ENCODE results near the gene LAMTOR5.

The LAMTOR5 gene

GRCh38 chr1:110433213-110433612 lies 25.7 kb upstream of the LAMTOR5 start:
- H3K4me3 ChIP-seq (ENCODE audit: low read depth, low read length), result no peak overlapping the region
- no peak overlapping the region for H3K27ac ChIP-seq
- no peaks in the 10 kb centered on the region for H3K9me3 ChIP-seq (ENCODE audit: control insufficient read depth, low read length)
- no peaks in the 10 kb centered on the region for H3K36me3 ChIP-seq (ENCODE audit: control insufficient read depth, insufficient read depth, low read length)
- H2AFZ ChIP-seq, result no peak overlapping the region
- H3K4me2 ChIP-seq (ENCODE audit: low read length), result no peak overlapping the region
- TF ChIP-seq, protein P1, sequence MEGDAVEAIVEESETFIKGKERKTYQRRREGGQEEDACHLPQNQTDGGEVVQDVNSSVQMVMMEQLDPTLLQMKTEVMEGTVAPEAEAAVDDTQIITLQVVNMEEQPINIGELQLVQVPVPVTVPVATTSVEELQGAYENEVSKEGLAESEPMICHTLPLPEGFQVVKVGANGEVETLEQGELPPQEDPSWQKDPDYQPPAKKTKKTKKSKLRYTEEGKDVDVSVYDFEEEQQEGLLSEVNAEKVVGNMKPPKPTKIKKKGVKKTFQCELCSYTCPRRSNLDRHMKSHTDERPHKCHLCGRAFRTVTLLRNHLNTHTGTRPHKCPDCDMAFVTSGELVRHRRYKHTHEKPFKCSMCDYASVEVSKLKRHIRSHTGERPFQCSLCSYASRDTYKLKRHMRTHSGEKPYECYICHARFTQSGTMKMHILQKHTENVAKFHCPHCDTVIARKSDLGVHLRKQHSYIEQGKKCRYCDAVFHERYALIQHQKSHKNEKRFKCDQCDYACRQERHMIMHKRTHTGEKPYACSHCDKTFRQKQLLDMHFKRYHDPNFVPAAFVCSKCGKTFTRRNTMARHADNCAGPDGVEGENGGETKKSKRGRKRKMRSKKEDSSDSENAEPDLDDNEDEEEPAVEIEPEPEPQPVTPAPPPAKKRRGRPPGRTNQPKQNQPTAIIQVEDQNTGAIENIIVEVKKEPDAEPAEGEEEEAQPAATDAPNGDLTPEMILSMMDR (IDR thresholded peaks at IDR 0.05), result no peak
- H3K79me2 ChIP-seq, result no peaks in the 10 kb centered on the region
- no peaks in the 10 kb centered on the region for H3K4me1 ChIP-seq
- no peak overlapping the region for H3K9ac ChIP-seq
- H3K27me3 ChIP-seq (ENCODE audit: control insufficient read depth, insufficient read depth, low read length), result no peaks in the 10 kb centered on the region

GRCh38 chr1:110430901-110431300 lies 23.4 kb upstream of the LAMTOR5 start:
- no peak overlapping the region for H3K9ac ChIP-seq
- H3K36me3 ChIP-seq (ENCODE audit: control insufficient read depth, insufficient read depth, low read length), result no peaks in the 10 kb centered on the region
- H3K4me2 ChIP-seq (ENCODE audit: low read length), result no peak overlapping the region
- H3K27ac ChIP-seq, result no peak overlapping the region
- no peaks in the 10 kb centered on the region for H3K79me2 ChIP-seq
- H3K4me3 ChIP-seq (ENCODE audit: low read depth, low read length), result no peak overlapping the region
- H3K9me3 ChIP-seq (ENCODE audit: control insufficient read depth, low read length), result no peaks in the 10 kb centered on the region
- TF ChIP-seq, protein P1 (IDR thresholded peaks at IDR 0.05), result no peak
- no peaks in the 10 kb centered on the region for H3K4me1 ChIP-seq
- no peaks in the 10 kb centered on the region for H3K27me3 ChIP-seq (ENCODE audit: control insufficient read depth, insufficient read depth, low read length)
- H2AFZ ChIP-seq, result no peak overlapping the region

GRCh38 chr1:110430366-110430765 lies 22.9 kb upstream of the LAMTOR5 start:
- TF ChIP-seq, protein P1 (IDR thresholded peaks at IDR 0.05), result no peak
- no peak overlapping the region for H2AFZ ChIP-seq
- no peak overlapping the region for H3K27ac ChIP-seq
- no peaks in the 10 kb centered on the region for H3K36me3 ChIP-seq (ENCODE audit: control insufficient read depth, insufficient read depth, low read length)
- H3K4me2 ChIP-seq (ENCODE audit: low read length), result no peak overlapping the region
- no peaks in the 10 kb centered on the region for H3K9me3 ChIP-seq (ENCODE audit: control insufficient read depth, low read length)
- H3K27me3 ChIP-seq (ENCODE audit: control insufficient read depth, insufficient read depth, low read length), result no peaks in the 10 kb centered on the region
- no peak overlapping the region for H3K9ac ChIP-seq
- H3K4me3 ChIP-seq (ENCODE audit: low read depth, low read length), result no peak overlapping the region
- H3K79me2 ChIP-seq, result no peaks in the 10 kb centered on the region
- H3K4me1 ChIP-seq, result no peaks in the 10 kb centered on the region

GRCh38 chr1:110428946-110429345 lies 21.5 kb upstream of the LAMTOR5 start:
- no peaks in the 10 kb centered on the region for H3K4me1 ChIP-seq
- no peak overlapping the region for H3K4me3 ChIP-seq (ENCODE audit: low read depth, low read length)
- no peaks in the 10 kb centered on the region for H3K27me3 ChIP-seq (ENCODE audit: control insufficient read depth, insufficient read depth, low read length)
- H3K27ac ChIP-seq, result no peak overlapping the region
- TF ChIP-seq, protein P1 (IDR thresholded peaks at IDR 0.05), result no peak
- no peak overlapping the region for H2AFZ ChIP-seq
- no peak overlapping the region for H3K9ac ChIP-seq
- no peaks in the 10 kb centered on the region for H3K79me2 ChIP-seq
- no peaks in the 10 kb centered on the region for H3K9me3 ChIP-seq (ENCODE audit: control insufficient read depth, low read length)
- H3K36me3 ChIP-seq (ENCODE audit: control insufficient read depth, insufficient read depth, low read length), result no peaks in the 10 kb centered on the region
- H3K4me2 ChIP-seq (ENCODE audit: low read length), result no peak overlapping the region

- Histone ChIP-seq H3K9me3 (ENCODE audit: control insufficient read depth, low read length) (no peaks in the 10 kb centered on the region), H3K36me3 (ENCODE audit: control insufficient read depth, insufficient read depth, low read length) (no peaks in the 10 kb centered on the region), H3K79me2 (no peaks in the 10 kb centered on the region), H3K9ac (no peak overlapping the region), H3K27ac (no peak overlapping the region), H3K4me2 (ENCODE audit: low read length) (no peak overlapping the region), H3K27me3 (ENCODE audit: control insufficient read depth, insufficient read depth, low read length) (no peaks in the 10 kb centered on the region), H2AFZ (no peak overlapping the region), H3K4me1 (no peaks in the 10 kb centered on the region), H3K4me3 (ENCODE audit: low read depth, low read length) (no peak overlapping the region)
- TF ChIP-seq, protein P1 (IDR thresholded peaks at IDR 0.05), result no peak
These were observed 19.4 kb upstream of the LAMTOR5 start for GRCh38 chr1:110426854-110427253.

All from parathyroid adenoma (tissue), 2 donors.